ENCODE results near the gene CDC45. TPM values are rescaled to one million over a fixed set of nuclear protein-coding genes. Genes with fewer than 3 reads are reported as not detected.

CDC45 gene
- total RNA-seq, 1 donor from 2014 or later, result 6.2 TPM

DNA sequence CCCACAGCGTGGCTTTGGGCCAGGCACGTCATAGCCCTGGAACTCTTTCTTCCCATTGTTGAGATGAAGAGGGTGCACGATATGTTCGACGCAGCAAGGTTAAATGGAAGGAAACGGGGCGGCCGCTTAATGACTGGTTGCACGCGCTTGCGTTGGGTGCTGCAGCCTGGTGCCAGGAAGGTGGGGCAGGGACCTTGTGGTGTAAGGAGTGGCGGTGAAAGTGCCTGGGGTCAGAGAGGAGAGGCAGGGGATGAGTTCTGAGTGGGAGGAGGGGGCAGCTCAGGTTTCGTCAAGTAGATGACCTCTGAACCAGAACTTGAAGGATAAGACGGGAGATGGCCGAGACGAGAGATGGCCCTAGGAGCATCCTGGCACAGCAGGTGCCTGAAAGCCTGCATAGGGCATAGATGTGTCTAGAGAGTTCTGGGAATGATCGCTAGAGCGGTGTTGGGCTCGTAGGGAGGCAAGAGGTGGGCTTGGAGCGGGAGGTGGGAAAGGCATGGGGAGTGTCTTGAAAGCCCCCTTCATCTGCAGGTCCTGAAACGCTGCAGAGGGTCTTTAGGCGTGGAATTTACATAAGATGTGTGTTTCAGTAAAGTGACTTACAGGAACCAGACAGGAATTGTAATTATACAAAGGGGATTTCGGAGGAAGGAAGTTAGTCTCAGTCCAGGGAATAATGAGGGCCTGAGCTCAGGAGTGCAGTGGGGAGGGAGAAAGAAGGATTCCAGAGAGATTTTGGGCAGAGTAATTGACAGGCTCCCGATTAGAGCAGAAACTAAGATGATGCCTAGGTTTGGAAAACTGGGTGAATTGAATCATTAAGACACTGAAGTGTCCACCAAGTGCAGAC lies 87.7 kb downstream of the CDC45 start:
- Mint-ChIP-seq H3K27ac (ENCODE audit: unreplicated experiment) (peak overlapping the region; percentile 18), H3K36me3 (ENCODE audit: low read depth, unreplicated experiment) (peaks cover 7% of the 10 kb centered on the region), H3K4me1 (ENCODE audit: unreplicated experiment) (peaks cover 35% of the 10 kb centered on the region), H3K9me3 (ENCODE audit: unreplicated experiment) (no peaks in the 10 kb centered on the region), H3K27me3 (ENCODE audit: unreplicated experiment) (peaks cover 7% of the 10 kb centered on the region), H3K4me3 (ENCODE audit: unreplicated experiment) (peak overlapping the region; percentile 75)
- no peak for DNase-seq (ENCODE audit: low spot score)
- TF ChIP-seq, protein P1, sequence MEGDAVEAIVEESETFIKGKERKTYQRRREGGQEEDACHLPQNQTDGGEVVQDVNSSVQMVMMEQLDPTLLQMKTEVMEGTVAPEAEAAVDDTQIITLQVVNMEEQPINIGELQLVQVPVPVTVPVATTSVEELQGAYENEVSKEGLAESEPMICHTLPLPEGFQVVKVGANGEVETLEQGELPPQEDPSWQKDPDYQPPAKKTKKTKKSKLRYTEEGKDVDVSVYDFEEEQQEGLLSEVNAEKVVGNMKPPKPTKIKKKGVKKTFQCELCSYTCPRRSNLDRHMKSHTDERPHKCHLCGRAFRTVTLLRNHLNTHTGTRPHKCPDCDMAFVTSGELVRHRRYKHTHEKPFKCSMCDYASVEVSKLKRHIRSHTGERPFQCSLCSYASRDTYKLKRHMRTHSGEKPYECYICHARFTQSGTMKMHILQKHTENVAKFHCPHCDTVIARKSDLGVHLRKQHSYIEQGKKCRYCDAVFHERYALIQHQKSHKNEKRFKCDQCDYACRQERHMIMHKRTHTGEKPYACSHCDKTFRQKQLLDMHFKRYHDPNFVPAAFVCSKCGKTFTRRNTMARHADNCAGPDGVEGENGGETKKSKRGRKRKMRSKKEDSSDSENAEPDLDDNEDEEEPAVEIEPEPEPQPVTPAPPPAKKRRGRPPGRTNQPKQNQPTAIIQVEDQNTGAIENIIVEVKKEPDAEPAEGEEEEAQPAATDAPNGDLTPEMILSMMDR (IDR thresholded peaks at IDR 0.05; ENCODE audit: unreplicated experiment), result no peak

DNA sequence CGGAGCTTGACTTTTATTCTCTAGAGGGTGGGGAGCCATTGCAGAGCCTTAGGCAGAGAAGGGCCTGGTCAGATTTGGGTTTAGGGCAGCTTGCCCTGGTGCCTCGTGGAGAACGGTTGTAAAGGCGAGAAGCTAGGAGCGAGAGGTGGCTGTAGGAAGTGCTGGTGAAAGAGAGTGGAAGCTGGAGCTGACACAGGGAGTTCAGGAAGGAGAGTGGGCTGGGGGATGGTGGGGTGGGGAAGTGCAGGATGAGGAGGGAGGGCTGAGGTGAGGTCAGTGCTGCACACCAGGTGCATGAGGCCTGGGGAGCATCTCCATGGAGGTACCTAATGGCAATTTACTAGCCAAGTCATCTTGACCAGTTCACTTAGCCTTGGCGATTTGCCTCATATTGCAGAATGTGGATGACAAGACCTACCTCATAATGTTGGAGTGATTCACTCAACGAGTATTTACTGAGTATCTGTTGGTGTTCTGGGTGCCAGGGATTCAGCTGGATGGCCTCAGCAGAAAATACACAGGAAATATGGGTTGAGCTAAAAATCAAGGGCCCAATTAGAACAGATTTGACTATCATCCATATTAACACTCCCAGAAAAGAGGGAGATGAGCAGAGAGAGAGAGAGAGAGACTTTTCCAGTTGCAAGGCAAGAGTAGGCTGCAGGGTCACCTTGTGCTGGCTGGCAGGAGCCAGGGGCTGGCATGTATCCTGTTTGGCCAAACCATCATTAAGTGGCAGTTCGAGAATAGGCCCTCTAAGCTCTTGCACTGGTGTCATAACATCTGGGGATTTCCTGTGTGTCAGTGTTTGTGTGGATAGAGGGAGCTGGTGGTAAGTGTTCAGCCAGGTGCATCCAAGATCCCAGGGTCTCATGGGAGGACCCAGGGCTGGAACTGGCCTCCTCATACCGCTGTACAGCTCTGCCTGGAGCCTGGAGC lies 88.9 kb downstream of the CDC45 start:
- TF ChIP-seq, protein P1 (IDR thresholded peaks at IDR 0.05; ENCODE audit: unreplicated experiment), result no peak
- Mint-ChIP-seq H3K27me3 (ENCODE audit: unreplicated experiment) (peaks cover 7% of the 10 kb centered on the region), H3K9me3 (ENCODE audit: unreplicated experiment) (no peaks in the 10 kb centered on the region), H3K36me3 (ENCODE audit: low read depth, unreplicated experiment) (peaks cover 7% of the 10 kb centered on the region), H3K4me1 (ENCODE audit: unreplicated experiment) (peaks cover 35% of the 10 kb centered on the region), H3K4me3 (ENCODE audit: unreplicated experiment) (no peak overlapping the region), H3K27ac (ENCODE audit: unreplicated experiment) (peak overlapping the region; percentile 33)
- DNase-seq (ENCODE audit: low spot score), result no peak

DNA sequence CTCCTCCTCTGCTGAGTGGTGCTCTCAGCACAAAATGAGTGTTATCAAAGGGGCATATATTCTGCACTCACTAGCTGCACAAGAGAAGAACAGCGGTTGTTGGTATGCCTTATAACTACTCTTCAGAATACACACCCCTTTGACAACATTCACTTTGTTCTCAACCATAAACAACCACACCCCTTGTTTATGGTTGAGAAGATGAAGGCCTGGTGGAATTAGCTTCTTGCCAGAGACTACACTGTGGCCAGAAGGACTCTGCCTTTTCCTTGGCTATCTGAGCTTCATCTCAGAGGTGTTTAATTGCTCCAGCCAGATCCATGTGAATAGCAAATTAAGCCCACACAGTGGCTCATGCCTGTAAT lies 89.5 kb downstream of the CDC45 start:
- no peak for DNase-seq (ENCODE audit: low spot score)
- Mint-ChIP-seq H3K4me3 (ENCODE audit: unreplicated experiment) (no peak overlapping the region), H3K27ac (ENCODE audit: unreplicated experiment) (no peak overlapping the region), H3K36me3 (ENCODE audit: low read depth, unreplicated experiment) (peaks cover 7% of the 10 kb centered on the region), H3K4me1 (ENCODE audit: unreplicated experiment) (peaks cover 35% of the 10 kb centered on the region), H3K9me3 (ENCODE audit: unreplicated experiment) (no peaks in the 10 kb centered on the region), H3K27me3 (ENCODE audit: unreplicated experiment) (peaks cover 5% of the 10 kb centered on the region)
- TF ChIP-seq, protein P1 (IDR thresholded peaks at IDR 0.05; ENCODE audit: unreplicated experiment), result no peak

DNA sequence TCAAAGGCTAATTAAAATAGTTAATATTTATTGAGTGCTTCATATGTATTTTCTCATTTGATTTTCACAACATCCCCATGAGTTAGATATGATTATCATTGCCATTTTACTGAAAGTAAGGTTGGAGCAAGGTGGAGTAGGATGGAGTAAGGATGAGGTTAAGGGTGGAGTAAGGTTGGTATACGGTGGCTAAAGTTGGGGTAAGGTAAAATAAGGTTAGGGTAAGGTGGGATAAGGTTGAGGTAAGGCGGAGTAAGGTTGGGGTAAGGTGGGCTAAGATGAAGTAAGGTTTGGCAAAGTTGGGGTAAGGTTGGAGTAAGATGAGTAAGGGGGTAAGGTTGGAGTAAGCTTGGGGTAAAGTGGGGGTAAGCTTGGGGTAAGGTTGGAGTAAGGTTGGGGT lies 90.3 kb downstream of the CDC45 start:
- H3K9me3 Mint-ChIP-seq (ENCODE audit: unreplicated experiment), result no peaks in the 10 kb centered on the region
- no peak overlapping the region for H3K27ac Mint-ChIP-seq (ENCODE audit: unreplicated experiment)
- H3K4me1 Mint-ChIP-seq (ENCODE audit: unreplicated experiment), result peaks cover 35% of the 10 kb centered on the region
- H3K27me3 Mint-ChIP-seq (ENCODE audit: unreplicated experiment), result peaks cover 5% of the 10 kb centered on the region
- TF ChIP-seq, protein P1 (IDR thresholded peaks at IDR 0.05; ENCODE audit: unreplicated experiment), result no peak
- no peak overlapping the region for H3K4me3 Mint-ChIP-seq (ENCODE audit: unreplicated experiment)
- H3K36me3 Mint-ChIP-seq (ENCODE audit: low read depth, unreplicated experiment), result peaks cover 7% of the 10 kb centered on the region
- no peak for DNase-seq (ENCODE audit: low spot score)

Other genes with a start within 250 kb of the CDC45 start
- 13.5 TPM for gene CLTCL1, start 188.2 kb upstream of the CDC45 start, total RNA-seq (ENCODE audit: unreplicated experiment)
- 36.0 TPM for gene HIRA, start 48.2 kb upstream of the CDC45 start, total RNA-seq (ENCODE audit: unreplicated experiment)
- 19.9 TPM for gene MRPL40, start 47.4 kb upstream of the CDC45 start, total RNA-seq (ENCODE audit: unreplicated experiment)
- 26.6 TPM for gene C22orf39, start 32.2 kb upstream of the CDC45 start, total RNA-seq (ENCODE audit: unreplicated experiment)
- gene UFD1, start 727 bp upstream of the CDC45 start, total RNA-seq (ENCODE audit: unreplicated experiment), result 86.2 TPM
- gene CLDN5, start 44.5 kb downstream of the CDC45 start, total RNA-seq (ENCODE audit: unreplicated experiment), result 108 TPM
- 2.3 TPM for gene SEPTIN5, start 234.6 kb downstream of the CDC45 start, total RNA-seq (ENCODE audit: unreplicated experiment)
- not detected for gene GP1BB, start 243.6 kb downstream of the CDC45 start, total RNA-seq (ENCODE audit: unreplicated experiment)